SK-N-MC (cell line): ENCODE results near the gene RTKN.

ENCODE experiments used
- EZH2 ChIP-seq: fragments of 200-600 bp; sonication (generic); IDR thresholded peaks from one replicate; pipeline ENCODE4 v1.6.1; 2017; ENCODE audit warnings: antibody characterized with exemption
- FOXP2 ChIP-seq: optimal IDR thresholded peaks from 2 replicates; pipeline ENCODE3; 2011; ENCODE audit warnings: mild to moderate bottlenecking, moderate library complexity; ENCODE audit not compliant: insufficient read depth; ENCODE audit errors: extremely low read length, control extremely low read depth
- POLR2AphosphoS5 ChIP-seq: IDR thresholded peaks from 2 replicates; pipeline ENCODE4 v1.6.1; 2012; ENCODE audit warnings: mild to moderate bottlenecking, low read depth, low read length, borderline replicate concordance

DNA sequence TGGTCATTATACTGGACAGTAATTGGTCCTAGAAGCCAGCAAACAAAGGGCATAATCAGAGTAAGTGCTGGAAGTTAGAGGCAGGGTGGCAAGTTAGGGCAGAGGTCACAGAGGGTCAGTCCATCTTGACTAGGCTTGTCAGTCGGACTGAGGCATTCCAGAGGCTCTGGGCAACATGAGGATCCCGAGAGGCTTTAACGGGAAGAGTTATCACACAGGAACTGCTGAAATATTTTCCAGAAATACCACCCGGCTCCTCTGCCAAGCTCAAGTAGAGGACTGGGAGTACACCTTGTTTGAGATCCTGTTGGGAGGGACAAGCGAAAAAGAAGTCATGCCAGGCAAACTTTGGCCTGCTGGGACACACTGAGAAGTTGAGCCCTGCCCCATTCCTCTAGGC lies 34.1 kb downstream of the RTKN start:
- TF ChIP-seq POLR2AphosphoS5 = no peak
- TF ChIP-seq EZH2 = no peak
- TF ChIP-seq FOXP2 = no peak
